Panc1 (cell line): ENCODE results near the gene PHC2. TPM values are rescaled to one million over a fixed set of nuclear protein-coding genes. Genes with fewer than 3 reads are reported as not detected.

Source experiments
- ATAC-seq: fragments of 200-7000 bp; cut with Tn5 transposase; 2 replicates; pipeline ENCODE4 v1.9.1; 2020; ENCODE audit warnings: mild to moderate bottlenecking, moderate library complexity
- BruUV-seq: library from RNA; stranded (reverse); fragments of 400-500 nt; replicated peaks from 2 replicates; lab custom pipeline; 2021; lab: Mats Ljungman, UMichigan
- CTCF ChIA-PET: fragments of 300-600 bp; sonication (Branson Sonifier 250); formaldehyde crosslinking; loops from one replicate; lab custom pipeline; 2022; ENCODE audit warnings: antibody characterized with exemption; lab: Charles Lee
- POLR2A ChIA-PET: fragments of 300-600 bp; sonication (Branson Sonifier 250); formaldehyde crosslinking; loops from one replicate; lab custom pipeline; 2022; ENCODE audit warnings: antibody characterized with exemption; lab: Charles Lee
- DNase-seq: peaks from one replicate; pipeline ENCODE4 v3.0.0-alpha.2; 2010; ENCODE audit warnings: low read depth, low spot score
- H3K27ac ChIP-seq: 2 replicates; pipeline ENCODE4 v1.5.1; 2011; ENCODE audit warnings: mild to moderate bottlenecking, low read length, inconsistent platforms
- H3K27me3 ChIP-seq: fragments of 200-500 bp; sonication (Bioruptor generic); 2 replicates; pipeline ENCODE4 v1.6.0; 2014; ENCODE audit warnings: low read length, inconsistent platforms; ENCODE audit not compliant: control insufficient read depth, insufficient read depth
- H3K36me3 ChIP-seq: fragments of 200-500 bp; sonication (Bioruptor generic); 2 replicates; pipeline ENCODE4 v1.5.1; 2014; ENCODE audit warnings: inconsistent platforms, mild to moderate bottlenecking, low read length, moderate library complexity; ENCODE audit not compliant: control insufficient read depth, insufficient read depth
- H3K4me1 ChIP-seq: 2 replicates; pipeline ENCODE4 v1.5.1; 2011; ENCODE audit warnings: inconsistent platforms, mild to moderate bottlenecking, low read length, moderate library complexity; ENCODE audit not compliant: control insufficient read depth, insufficient read depth
- H3K4me3 ChIP-seq, 2 experiments: 2 replicates each; pipeline ENCODE4 v1.5.1; 2011 to 2012; ENCODE audit warnings: low read depth in 2 of 2, low read length in 2 of 2, mild to moderate bottlenecking in 2 of 2, inconsistent platforms in 1 of 2, moderate library complexity in 1 of 2
- H3K9me3 ChIP-seq: fragments of 200-500 bp; sonication (Bioruptor generic); 2 replicates; pipeline ENCODE4 v1.5.1; 2014; ENCODE audit warnings: low read depth, mild to moderate bottlenecking, inconsistent platforms, low read length, moderate library complexity; ENCODE audit not compliant: control insufficient read depth, insufficient read depth
- POLR2AphosphoS5 ChIP-seq: IDR thresholded peaks from 2 replicates; pipeline ENCODE4 v1.6.1; 2012; ENCODE audit warnings: mild to moderate bottlenecking, low read depth, low read length, moderate library complexity
- SIN3A ChIP-seq: IDR thresholded peaks from 2 replicates; pipeline ENCODE4 v1.6.1; 2012; ENCODE audit warnings: low read depth, mild to moderate bottlenecking, low read length, moderate library complexity, borderline replicate concordance; ENCODE audit not compliant: insufficient read depth
- TCF7L2 ChIP-seq: IDR thresholded peaks from 2 replicates; pipeline ENCODE4 v1.6.1; 2011; ENCODE audit warnings: mild to moderate bottlenecking, low read depth, low read length, inconsistent platforms
- in situ Hi-C: cut with HindIII; loops from 2 replicates; pipeline ENCODE4 v1.10.0; 2016; ENCODE audit warnings: low sequenced_read_pairs, low pct_unique_long_range_greater_than_20kb
- intact Hi-C: fragments of 100-400 bp; cut with micrococcal nuclease; formaldehyde crosslinking; loops from one replicate; pipeline ENCODE4 v1.10.0; 2022; ENCODE audit not compliant: unreplicated experiment
- total RNA-seq: library from RNA; stranded (reverse); gene quantifications from one replicate; pipeline ENCODE4 v1.2.1, GENCODE V29; 2021; ENCODE audit not compliant: unreplicated experiment
- TF ChIP-seq, protein P1 (sequence below): fragments of 450-650 bp; IDR thresholded peaks from 2 replicates; pipeline ENCODE4 v1.5.1; 2017; ENCODE audit warnings: mild to moderate bottlenecking
- TF ChIP-seq, protein P2 (sequence below), 2 experiments: IDR thresholded peaks; 2 replicates each; pipeline ENCODE4 v1.6.1; 2011 to 2012; ENCODE audit warnings: low read depth in 2 of 2, control low read depth in 1 of 2, low read length in 1 of 2, mild to moderate bottlenecking in 1 of 2, moderate library complexity in 1 of 2; ENCODE audit not compliant: insufficient read depth in 1 of 2

PHC2 gene
- total RNA-seq, 1 experiment from 2014 or later: 122 TPM

DNA sequence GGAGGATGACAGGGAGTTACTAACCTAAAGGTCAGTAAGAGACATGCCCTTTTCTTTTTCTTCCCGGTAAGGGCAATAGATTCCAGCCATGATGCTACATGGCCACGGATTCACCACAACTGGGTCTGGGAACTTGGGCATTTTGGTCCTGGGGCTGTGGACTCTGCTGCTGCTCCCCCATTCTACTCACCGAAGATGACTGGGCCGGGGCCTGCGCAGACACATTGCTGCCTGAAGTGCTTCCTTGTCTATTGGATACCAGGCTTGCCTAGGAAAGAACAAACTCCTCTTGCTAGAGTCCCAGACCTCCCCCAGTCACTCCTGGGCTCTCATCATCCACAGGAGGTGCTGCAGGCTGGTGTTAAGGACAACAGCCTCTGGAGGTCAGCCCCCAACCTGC, 60.1 kb downstream of the PHC2 start:
- no TSS peak for BruUV-seq
- no peaks in the 10 kb centered on the region for H3K36me3 ChIP-seq
- no peak for DNase-seq
- H3K4me1 ChIP-seq: peaks cover 9% of the 10 kb centered on the region
- H3K27ac ChIP-seq: no peak overlapping the region
- ATAC-seq: no peak
- no peak overlapping the region for H3K4me3 ChIP-seq
- in situ Hi-C loops (no loop called here), intact Hi-C loops (no loop called here)
- H3K27me3 ChIP-seq: no peaks in the 10 kb centered on the region
- ChIA-PET POLR2A (no interaction called here), CTCF (no interaction called here)
- no peaks in the 10 kb centered on the region for H3K9me3 ChIP-seq
- TF ChIP-seq, protein P1, sequence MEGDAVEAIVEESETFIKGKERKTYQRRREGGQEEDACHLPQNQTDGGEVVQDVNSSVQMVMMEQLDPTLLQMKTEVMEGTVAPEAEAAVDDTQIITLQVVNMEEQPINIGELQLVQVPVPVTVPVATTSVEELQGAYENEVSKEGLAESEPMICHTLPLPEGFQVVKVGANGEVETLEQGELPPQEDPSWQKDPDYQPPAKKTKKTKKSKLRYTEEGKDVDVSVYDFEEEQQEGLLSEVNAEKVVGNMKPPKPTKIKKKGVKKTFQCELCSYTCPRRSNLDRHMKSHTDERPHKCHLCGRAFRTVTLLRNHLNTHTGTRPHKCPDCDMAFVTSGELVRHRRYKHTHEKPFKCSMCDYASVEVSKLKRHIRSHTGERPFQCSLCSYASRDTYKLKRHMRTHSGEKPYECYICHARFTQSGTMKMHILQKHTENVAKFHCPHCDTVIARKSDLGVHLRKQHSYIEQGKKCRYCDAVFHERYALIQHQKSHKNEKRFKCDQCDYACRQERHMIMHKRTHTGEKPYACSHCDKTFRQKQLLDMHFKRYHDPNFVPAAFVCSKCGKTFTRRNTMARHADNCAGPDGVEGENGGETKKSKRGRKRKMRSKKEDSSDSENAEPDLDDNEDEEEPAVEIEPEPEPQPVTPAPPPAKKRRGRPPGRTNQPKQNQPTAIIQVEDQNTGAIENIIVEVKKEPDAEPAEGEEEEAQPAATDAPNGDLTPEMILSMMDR: no peak
- TF ChIP-seq, protein P2, sequence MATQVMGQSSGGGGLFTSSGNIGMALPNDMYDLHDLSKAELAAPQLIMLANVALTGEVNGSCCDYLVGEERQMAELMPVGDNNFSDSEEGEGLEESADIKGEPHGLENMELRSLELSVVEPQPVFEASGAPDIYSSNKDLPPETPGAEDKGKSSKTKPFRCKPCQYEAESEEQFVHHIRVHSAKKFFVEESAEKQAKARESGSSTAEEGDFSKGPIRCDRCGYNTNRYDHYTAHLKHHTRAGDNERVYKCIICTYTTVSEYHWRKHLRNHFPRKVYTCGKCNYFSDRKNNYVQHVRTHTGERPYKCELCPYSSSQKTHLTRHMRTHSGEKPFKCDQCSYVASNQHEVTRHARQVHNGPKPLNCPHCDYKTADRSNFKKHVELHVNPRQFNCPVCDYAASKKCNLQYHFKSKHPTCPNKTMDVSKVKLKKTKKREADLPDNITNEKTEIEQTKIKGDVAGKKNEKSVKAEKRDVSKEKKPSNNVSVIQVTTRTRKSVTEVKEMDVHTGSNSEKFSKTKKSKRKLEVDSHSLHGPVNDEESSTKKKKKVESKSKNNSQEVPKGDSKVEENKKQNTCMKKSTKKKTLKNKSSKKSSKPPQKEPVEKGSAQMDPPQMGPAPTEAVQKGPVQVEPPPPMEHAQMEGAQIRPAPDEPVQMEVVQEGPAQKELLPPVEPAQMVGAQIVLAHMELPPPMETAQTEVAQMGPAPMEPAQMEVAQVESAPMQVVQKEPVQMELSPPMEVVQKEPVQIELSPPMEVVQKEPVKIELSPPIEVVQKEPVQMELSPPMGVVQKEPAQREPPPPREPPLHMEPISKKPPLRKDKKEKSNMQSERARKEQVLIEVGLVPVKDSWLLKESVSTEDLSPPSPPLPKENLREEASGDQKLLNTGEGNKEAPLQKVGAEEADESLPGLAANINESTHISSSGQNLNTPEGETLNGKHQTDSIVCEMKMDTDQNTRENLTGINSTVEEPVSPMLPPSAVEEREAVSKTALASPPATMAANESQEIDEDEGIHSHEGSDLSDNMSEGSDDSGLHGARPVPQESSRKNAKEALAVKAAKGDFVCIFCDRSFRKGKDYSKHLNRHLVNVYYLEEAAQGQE (IDR thresholded peaks at IDR 0.05; ENCODE audit: insufficient read depth in 1 of 2, low read depth in 2 of 2, low read length in 1 of 2): no peak
- TF ChIP-seq SIN3A (no peak), POLR2AphosphoS5 (no peak), TCF7L2 (no peak)

DNA sequence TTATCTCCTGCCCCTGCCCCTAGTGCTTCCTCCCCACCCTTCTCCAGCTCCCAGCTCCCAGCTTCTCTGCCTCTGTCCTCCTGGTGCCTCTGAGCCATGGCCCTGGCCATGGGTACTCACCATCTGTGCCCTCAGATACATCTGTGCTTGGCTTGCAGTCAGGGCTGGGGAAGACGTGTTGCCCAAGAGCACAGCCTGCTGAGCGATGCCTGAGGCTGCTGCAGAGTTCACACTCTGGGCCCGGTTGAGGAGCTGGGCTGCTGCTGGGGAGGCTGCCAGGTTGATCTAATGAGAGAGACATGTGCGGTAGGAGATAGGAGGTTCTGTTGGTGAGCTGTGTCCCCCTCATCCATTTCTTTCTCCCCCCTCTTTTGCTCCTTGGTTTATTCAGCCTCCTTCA, 60.6 kb downstream of the PHC2 start:
- in situ Hi-C loops: no loop called here
- POLR2A ChIA-PET: no interaction called here

More for the DNA sequence above, 60.6 kb downstream of the PHC2 start:
- CTCF ChIA-PET: interaction anchor here (1.0 kb wide), 1 partner anchor 75 kb away, joined by 3 read pairs; no protein-coding TSS in a partner anchor
- H3K27ac ChIP-seq: no peak overlapping the region
- ATAC-seq (no peak), DNase-seq (no peak)
- BruUV-seq: no TSS peak
- no peak overlapping the region for H3K4me3 ChIP-seq
- H3K27me3 ChIP-seq: no peaks in the 10 kb centered on the region
- no peaks in the 10 kb centered on the region for H3K36me3 ChIP-seq
- H3K4me1 ChIP-seq: peaks cover 9% of the 10 kb centered on the region
- H3K9me3 ChIP-seq: no peaks in the 10 kb centered on the region
- intact Hi-C loops: no loop called here
- no peak for TF ChIP-seq TCF7L2
- no peak for TF ChIP-seq SIN3A
- TF ChIP-seq, protein P1: no peak
- no peak for TF ChIP-seq POLR2AphosphoS5
- TF ChIP-seq, protein P2 (IDR thresholded peaks at IDR 0.05; ENCODE audit: insufficient read depth in 1 of 2, low read depth in 2 of 2, low read length in 1 of 2): no peak
